Right lobe of liver (tissue), 4 donors: ENCODE data around the gene MAPK6.

Experiments
- POLR2A ChIP-seq: fragments of 450-650 bp; IDR thresholded peaks from one replicate; pipeline ENCODE4 v1.6.1; 2017; ENCODE audit warnings: antibody characterized with exemption, mild to moderate bottlenecking
- TF ChIP-seq, protein P1 (sequence below), 4 donors: fragments of 200-600 bp in 3 of 4; fragments of 450-650 bp in 1 of 4; IDR thresholded peaks; one replicate each; pipeline versions ENCODE4 v1.5.1 to v1.8.0; 2016 to 2022; ENCODE audit warnings: antibody characterized with exemption in 4 of 4, mild to moderate bottlenecking in 2 of 4
- donor health status: DM: no; HTN: no; CAD: no.
- donor health status: DM: no; HTN: no; CAD: no.
- donor health status: DM: no; HTN: yes; CAD: no.

DNA sequence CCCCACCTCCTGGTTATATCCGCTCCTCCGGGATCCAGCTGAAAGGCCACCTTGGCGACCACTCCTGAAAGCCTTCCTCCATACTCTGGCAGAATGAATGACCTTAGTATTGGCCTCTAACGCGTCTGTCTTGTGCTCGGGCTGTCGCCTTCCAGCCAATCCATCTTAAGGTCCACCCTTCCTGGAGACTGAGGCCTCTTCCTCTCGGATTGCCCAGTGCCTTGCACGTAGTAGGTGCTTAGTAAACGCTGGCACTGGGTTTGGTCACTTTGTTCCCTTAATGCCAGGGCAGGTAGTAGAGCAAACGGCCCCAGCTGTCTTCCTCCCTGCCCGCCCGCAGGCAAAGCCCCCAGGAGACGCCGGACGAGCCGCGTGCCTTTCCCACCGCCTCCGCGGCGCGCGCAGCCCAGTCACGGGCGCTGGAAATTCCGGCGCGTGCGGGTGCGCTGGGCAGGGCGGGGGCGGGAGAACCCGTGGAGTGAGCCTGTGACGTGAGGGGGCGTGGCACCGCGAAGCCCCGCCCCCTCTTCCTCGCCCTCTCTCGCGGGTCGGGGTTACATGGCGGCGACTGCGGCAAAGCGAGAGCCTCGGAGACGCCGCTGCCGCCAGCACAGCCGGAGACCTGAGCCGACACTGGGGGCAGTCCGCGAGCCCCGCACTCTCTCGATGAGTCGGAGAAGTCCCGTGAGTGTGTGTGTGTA lies at the start of gene MAPK6:
- peak; percentile 93 for TF ChIP-seq POLR2A
- TF ChIP-seq, protein P1, sequence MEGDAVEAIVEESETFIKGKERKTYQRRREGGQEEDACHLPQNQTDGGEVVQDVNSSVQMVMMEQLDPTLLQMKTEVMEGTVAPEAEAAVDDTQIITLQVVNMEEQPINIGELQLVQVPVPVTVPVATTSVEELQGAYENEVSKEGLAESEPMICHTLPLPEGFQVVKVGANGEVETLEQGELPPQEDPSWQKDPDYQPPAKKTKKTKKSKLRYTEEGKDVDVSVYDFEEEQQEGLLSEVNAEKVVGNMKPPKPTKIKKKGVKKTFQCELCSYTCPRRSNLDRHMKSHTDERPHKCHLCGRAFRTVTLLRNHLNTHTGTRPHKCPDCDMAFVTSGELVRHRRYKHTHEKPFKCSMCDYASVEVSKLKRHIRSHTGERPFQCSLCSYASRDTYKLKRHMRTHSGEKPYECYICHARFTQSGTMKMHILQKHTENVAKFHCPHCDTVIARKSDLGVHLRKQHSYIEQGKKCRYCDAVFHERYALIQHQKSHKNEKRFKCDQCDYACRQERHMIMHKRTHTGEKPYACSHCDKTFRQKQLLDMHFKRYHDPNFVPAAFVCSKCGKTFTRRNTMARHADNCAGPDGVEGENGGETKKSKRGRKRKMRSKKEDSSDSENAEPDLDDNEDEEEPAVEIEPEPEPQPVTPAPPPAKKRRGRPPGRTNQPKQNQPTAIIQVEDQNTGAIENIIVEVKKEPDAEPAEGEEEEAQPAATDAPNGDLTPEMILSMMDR (IDR thresholded peaks at IDR 0.05), result no peak
